Measurements from ENCODE around the gene STX4. TPM values are rescaled to one million over a fixed set of nuclear protein-coding genes. Genes with fewer than 3 reads are reported as not detected.

The STX4 gene
- total and polyA plus RNA-seq, 9 of the 15 experiments (the other 6 are each of a cell fraction or from before 2014, with no cell fraction given), result 3.2 to 48.0 (median 21.5) TPM

DNA sequence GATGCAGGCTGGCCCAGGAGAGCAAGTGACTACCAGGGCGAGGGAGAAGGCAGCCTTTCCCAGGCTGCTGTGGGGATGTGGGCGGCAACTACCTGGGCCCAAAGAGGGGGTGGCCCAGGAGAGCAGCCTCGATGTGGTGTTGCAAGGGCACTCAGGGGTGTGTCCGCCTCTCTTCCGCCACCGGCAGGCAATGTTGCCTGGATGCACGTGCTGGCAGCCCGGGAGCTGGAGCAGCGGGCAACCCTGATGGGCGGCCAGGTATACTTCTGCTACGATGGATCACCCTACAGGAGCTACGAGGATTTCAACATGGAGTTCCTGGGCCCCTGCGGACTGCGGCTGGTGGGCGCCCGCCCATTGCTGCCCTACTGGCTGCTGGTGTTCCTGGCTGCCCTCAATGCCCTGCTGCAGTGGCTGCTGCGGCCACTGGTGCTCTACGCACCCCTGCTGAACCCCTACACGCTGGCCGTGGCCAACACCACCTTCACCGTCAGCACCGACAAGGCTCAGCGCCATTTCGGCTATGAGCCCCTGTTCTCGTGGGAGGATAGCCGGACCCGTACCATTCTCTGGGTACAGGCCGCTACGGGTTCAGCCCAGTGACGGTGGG is 45.7 kb upstream of the STX4 start:
- H3K9ac ChIP-seq (ENCODE audit: insufficient read depth in 1 of 2, low read depth in 2 of 2, low read length in 2 of 2), result peak overlapping the region in 1 of 2 experiments; percentile 18; a peak in 1 of 4 replicates
- ATAC-seq (no peak), DNase-seq (ENCODE audit: extremely low read depth in 1 of 4, low spot score in 3 of 4) (no peak), FAIRE-seq (no peak)
- peaks cover 41% of the 10 kb centered on the region; the same call in 1 of the 3 replicates for H3K36me3 ChIP-seq (ENCODE audit: control insufficient read depth, insufficient read depth, low read length)
- H3K27me3 ChIP-seq (ENCODE audit: control insufficient read depth in 2 of 2, insufficient read depth in 2 of 2, low read length in 2 of 2), result no peaks in the 10 kb centered on the region
- no peak overlapping the region for H3K27ac ChIP-seq (ENCODE audit: extremely low read depth, low read depth, low read length)
- H3K4me3 ChIP-seq, result no peak overlapping the region
- intact Hi-C loops (cut with micrococcal nuclease), result loop anchor here (10.0 kb wide), 2 partner anchors 157 to 307 kb away; no protein-coding TSS in a partner anchor
- TF ChIP-seq RBFOX2 (IDR thresholded peaks at IDR 0.05; ENCODE audit: low read depth, low read length) (peak; percentile 47; the same call in 1 of the 2 replicates), SLC30A9 (CRISPR knock-in tag; IDR thresholded peaks at IDR 0.05) (no peak), RNF2 (IDR thresholded peaks at IDR 0.05) (no peak), ZNF143 (CRISPR knock-in tag; IDR thresholded peaks at IDR 0.05) (no peak), PML (IDR thresholded peaks at IDR 0.05; ENCODE audit: low read length) (no peak), ADNP (tag; IDR thresholded peaks at IDR 0.05) (no peak), NR2C2 (CRISPR knock-in tag; IDR thresholded peaks at IDR 0.05) (no peak), NR2C2 (tag; IDR thresholded peaks at IDR 0.05) (no peak), BDP1 (IDR thresholded peaks at IDR 0.05; ENCODE audit: insufficient read depth, insufficient read length) (no peak), KLF1 (tag; IDR thresholded peaks at IDR 0.05) (no peak), KHSRP (IDR thresholded peaks at IDR 0.05) (no peak), POLR2G (IDR thresholded peaks at IDR 0.05; ENCODE audit: low read depth, low read length) (peak; percentile 18; the same call in 1 of the 2 replicates)
- TF ChIP-seq, protein P1, sequence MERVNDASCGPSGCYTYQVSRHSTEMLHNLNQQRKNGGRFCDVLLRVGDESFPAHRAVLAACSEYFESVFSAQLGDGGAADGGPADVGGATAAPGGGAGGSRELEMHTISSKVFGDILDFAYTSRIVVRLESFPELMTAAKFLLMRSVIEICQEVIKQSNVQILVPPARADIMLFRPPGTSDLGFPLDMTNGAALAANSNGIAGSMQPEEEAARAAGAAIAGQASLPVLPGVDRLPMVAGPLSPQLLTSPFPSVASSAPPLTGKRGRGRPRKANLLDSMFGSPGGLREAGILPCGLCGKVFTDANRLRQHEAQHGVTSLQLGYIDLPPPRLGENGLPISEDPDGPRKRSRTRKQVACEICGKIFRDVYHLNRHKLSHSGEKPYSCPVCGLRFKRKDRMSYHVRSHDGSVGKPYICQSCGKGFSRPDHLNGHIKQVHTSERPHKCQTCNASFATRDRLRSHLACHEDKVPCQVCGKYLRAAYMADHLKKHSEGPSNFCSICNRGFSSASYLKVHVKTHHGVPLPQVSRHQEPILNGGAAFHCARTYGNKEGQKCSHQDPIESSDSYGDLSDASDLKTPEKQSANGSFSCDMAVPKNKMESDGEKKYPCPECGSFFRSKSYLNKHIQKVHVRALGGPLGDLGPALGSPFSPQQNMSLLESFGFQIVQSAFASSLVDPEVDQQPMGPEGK (CRISPR knock-in tag; IDR thresholded peaks at IDR 0.05; ENCODE audit: borderline replicate concordance), result no peak
- TF ChIP-seq, protein P2, sequence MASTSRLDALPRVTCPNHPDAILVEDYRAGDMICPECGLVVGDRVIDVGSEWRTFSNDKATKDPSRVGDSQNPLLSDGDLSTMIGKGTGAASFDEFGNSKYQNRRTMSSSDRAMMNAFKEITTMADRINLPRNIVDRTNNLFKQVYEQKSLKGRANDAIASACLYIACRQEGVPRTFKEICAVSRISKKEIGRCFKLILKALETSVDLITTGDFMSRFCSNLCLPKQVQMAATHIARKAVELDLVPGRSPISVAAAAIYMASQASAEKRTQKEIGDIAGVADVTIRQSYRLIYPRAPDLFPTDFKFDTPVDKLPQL (IDR thresholded peaks at IDR 0.05; ENCODE audit: extremely low read depth, insufficient read length), result no peak
- 95% methylated on average over 22 of the region's 30 CpGs for WGBS (ENCODE audit: insufficient coverage, low coverage, missing lambda C conversion rate)
- POLR2A ChIA-PET, result interaction anchor here (0.7 to 1.0 kb wide), 3 partner anchors 10 to 461 kb away, joined by 3 read pairs; no protein-coding TSS in a partner anchor
- CTCF ChIA-PET (ENCODE audit: low intra/inter-chr PET ratio), result no interaction called here
- H2AFZ ChIP-seq (ENCODE audit: low read depth, low read length), result no peak overlapping the region
- H3K9me3 ChIP-seq (replicated peaks; ENCODE audit: control insufficient read depth, insufficient read depth, low read depth, low read length), result no peaks in the 10 kb centered on the region
- no TSS peak for BruUV-seq (replicated peaks)
- H3K4me1 ChIP-seq (replicated peaks in 1 of 2; ENCODE audit: control insufficient read depth in 2 of 2, insufficient read depth in 2 of 2, low read length in 2 of 2), result peaks cover 15 to 74% of the 10 kb centered on the region in 2 experiments
- H3K9me1 ChIP-seq (ENCODE audit: control insufficient read depth, insufficient read depth, low read length), result peaks cover 2% of the 10 kb centered on the region
- peaks cover 15% of the 10 kb centered on the region for H3K79me2 ChIP-seq (ENCODE audit: control insufficient read depth, insufficient read depth, low read length)
- H4K20me1 ChIP-seq (replicated peaks; ENCODE audit: control insufficient read depth, insufficient read depth, low read length), result no peaks in the 10 kb centered on the region; the same call in none of the 2 replicates
- H3K4me2 ChIP-seq (ENCODE audit: insufficient read depth, low read length), result no peak overlapping the region
- in situ Hi-C loops (cut with MboI), result loop anchor here (10.0 to 25.0 kb wide), 2 partner anchors 307 to 450 kb away; partner anchors contain the start of genes COX6A2 and ZNF843

All from K562 (cell line).